Dermis lymphatic vessel endothelial cell (primary cell): ENCODE results near the gene TAS2R14. TPM values are rescaled to one million over a fixed set of nuclear protein-coding genes. Genes with fewer than 3 reads are reported as not detected.

Experiments used
- total RNA-seq: library from RNA; depleted of rRNA; stranded (reverse); fragments of >200 nt; gene quantifications from 2 replicates; pipeline ENCODE4 v1.2.1, GENCODE V29; 2014

TAS2R14 gene
- 1.5 and 1.6 TPM in 2 replicates for total RNA-seq

GRCh38 chr12:10939163-10939562, at the start of gene TAS2R14:
Gene TAS2R14, minus strand, starts transcription at chr12:10939263. Its CDS starts 56 bp downstream, at chr12:10939207.

GRCh38 chr12:10986812-10987211, 47.7 kb upstream of the TAS2R14 start, which contains the start of gene TAS2R50:
Gene TAS2R50, minus strand, starts transcription at chr12:10986912. Its CDS starts 52 bp downstream, at chr12:10986860.

GRCh38 chr12:10928746-10929286, 10.2 kb downstream of the TAS2R14 start, which contains the start of gene PRH2:
Gene PRH2, plus strand, starts transcription at chr12:10929236. Its CDS starts 38 bp downstream, at chr12:10929274.

DNA sequence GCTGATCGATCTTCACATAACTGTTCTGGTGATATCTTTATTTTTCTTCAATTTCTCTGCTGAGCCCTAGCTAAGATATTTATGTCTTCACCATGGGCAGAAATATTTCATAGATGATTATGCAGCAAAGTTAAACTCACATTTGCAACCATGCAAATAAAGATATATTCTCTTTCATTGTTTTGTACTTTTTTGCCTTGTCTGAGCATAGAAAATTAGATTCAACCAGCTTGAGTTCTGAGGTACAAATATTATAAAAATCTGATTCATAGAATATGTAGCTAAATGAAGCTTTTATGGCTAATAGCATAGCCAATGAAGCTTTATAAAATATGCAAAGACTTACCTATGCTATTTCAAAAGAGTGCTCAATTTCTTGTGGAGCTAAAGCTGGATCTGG, 29.6 kb downstream of the TAS2R14 start, which contains the start of gene TAS2R13:
Gene TAS2R13 (minus strand): TSS at position 101 of the 400 bp plus-strand sequence. CDS start 264 bp downstream, outside the sequence.

Other genes with a start within 250 kb of the TAS2R14 start
- gene YBX3, start 215.9 kb downstream of the TAS2R14 start, total RNA-seq, result 128 and 157 TPM in 2 replicates
- 0.09 TPM in 1 of 2 replicates, not detected in the other for gene TAS2R7, start 136.6 kb downstream of the TAS2R14 start, total RNA-seq
- gene TAS2R8, start 132.0 kb downstream of the TAS2R14 start, total RNA-seq, result 0.09 and 0.11 TPM in 2 replicates
- 0.09 and 0.11 TPM in 2 replicates for gene TAS2R9, start 129.1 kb downstream of the TAS2R14 start, total RNA-seq
- 0.43 and 0.77 TPM in 2 replicates for gene TAS2R10, start 112.9 kb downstream of the TAS2R14 start, total RNA-seq
- gene PRR4, start 89.8 kb downstream of the TAS2R14 start, total RNA-seq, result 0.17 and 0.22 TPM in 2 replicates
- 7.6 and 10.3 TPM in 2 replicates for gene PRH1, start 55.0 kb downstream of the TAS2R14 start, total RNA-seq
- 0.54 and 1.0 TPM in 2 replicates for gene TAS2R13, start 29.7 kb downstream of the TAS2R14 start, total RNA-seq
- gene PRH2, start 10.0 kb downstream of the TAS2R14 start, total RNA-seq, result 0.09 TPM in 1 of 2 replicates, not detected in the other
- 1.6 and 2.4 TPM in 2 replicates for gene TAS2R50, start 47.6 kb upstream of the TAS2R14 start, total RNA-seq
- gene TAS2R20, start 59.0 kb upstream of the TAS2R14 start, total RNA-seq, result 1.7 and 2.4 TPM in 2 replicates
- 2.9 and 4.0 TPM in 2 replicates for gene TAS2R19, start 83.4 kb upstream of the TAS2R14 start, total RNA-seq
- gene TAS2R31, start 92.1 kb upstream of the TAS2R14 start, total RNA-seq, result 2.7 and 3.1 TPM in 2 replicates
- gene TAS2R46, start 123.0 kb upstream of the TAS2R14 start, total RNA-seq, result 1.5 and 1.6 TPM in 2 replicates
- 0.22 TPM in 1 of 2 replicates, not detected in the other for gene TAS2R43, start 153.1 kb upstream of the TAS2R14 start, total RNA-seq
- gene TAS2R30, start 195.4 kb upstream of the TAS2R14 start, total RNA-seq, result 1.6 and 2.7 TPM in 2 replicates
- 4.4 and 5.7 TPM in 2 replicates for gene SMIM10L1, start 231.9 kb upstream of the TAS2R14 start, total RNA-seq
- gene TAS2R42, start 247.7 kb upstream of the TAS2R14 start, total RNA-seq, result not detected in 2 replicates